Calu3 (cell line): ENCODE measurements around the gene SRSF3. TPM values are rescaled to one million over a fixed set of nuclear protein-coding genes. Genes with fewer than 3 reads are reported as not detected.

ENCODE experiments used
- BruUV-seq: library from RNA; stranded (reverse); fragments of 400-500 nt; replicated peaks from 2 replicates; lab custom pipeline; 2021; lab: Mats Ljungman, UMichigan
- CTCF ChIA-PET: fragments of 300-600 bp; sonication (Branson Sonifier 250); formaldehyde crosslinking; loops from one replicate; lab custom pipeline; 2022; ENCODE audit warnings: antibody characterized with exemption; lab: Charles Lee
- DNase-seq: peaks from one replicate; pipeline ENCODE4 v3.0.0; 2022
- H3K27ac Mint-ChIP-seq: one replicate; pipeline ENCODE4 v1.8.0; 2022; ENCODE audit warnings: mixed read lengths; ENCODE audit not compliant: unreplicated experiment
- H3K27me3 Mint-ChIP-seq: one replicate; pipeline ENCODE4 v1.8.0; 2022; ENCODE audit warnings: mixed read lengths; ENCODE audit not compliant: unreplicated experiment
- H3K36me3 Mint-ChIP-seq: one replicate; pipeline ENCODE4 v1.8.0; 2022; ENCODE audit warnings: mild to moderate bottlenecking, moderate library complexity, mixed read lengths; ENCODE audit not compliant: insufficient read depth, unreplicated experiment
- H3K4me1 Mint-ChIP-seq: one replicate; pipeline ENCODE4 v1.8.0; 2022; ENCODE audit warnings: mild to moderate bottlenecking, low read depth, mixed read lengths; ENCODE audit not compliant: unreplicated experiment
- H3K4me3 Mint-ChIP-seq: one replicate; pipeline ENCODE4 v1.8.0; 2022; ENCODE audit warnings: mild to moderate bottlenecking, low read depth, moderate library complexity, mixed read lengths; ENCODE audit not compliant: unreplicated experiment
- H3K9me3 Mint-ChIP-seq: one replicate; pipeline ENCODE4 v1.8.0; 2022; ENCODE audit warnings: low read depth, mixed read lengths; ENCODE audit not compliant: unreplicated experiment
- CTCF ChIP-seq: fragments of 200-600 bp; IDR thresholded peaks from one replicate; pipeline ENCODE4 v1.8.0; 2022; ENCODE audit warnings: antibody characterized with exemption; ENCODE audit not compliant: unreplicated experiment
- intact Hi-C: fragments of 100-400 bp; cut with micrococcal nuclease; formaldehyde crosslinking; loops from one replicate; pipeline ENCODE4 v1.10.0; 2022; ENCODE audit not compliant: unreplicated experiment
- total RNA-seq: library from RNA; stranded (reverse); gene quantifications from 2 replicates; pipeline ENCODE4 v1.2.3, GENCODE V29; 2022

Gene SRSF3
- total RNA-seq, 1 experiment from 2014 or later = 370 TPM

GRCh38 chr6:36577301-36577700 lies 16.9 kb upstream of the SRSF3 start:
- Mint-ChIP-seq H3K36me3 (peaks cover 26% of the 10 kb centered on the region), H3K27me3 (no peaks in the 10 kb centered on the region), H3K9me3 (no peaks in the 10 kb centered on the region), H3K27ac (peak overlapping the region; percentile 95), H3K4me3 (peak overlapping the region; percentile 3), H3K4me1 (peaks cover 39% of the 10 kb centered on the region)
- CTCF ChIA-PET = interaction anchor here (0.7 kb wide), 1 partner anchor 10 kb away, joined by 5 read pairs; no protein-coding TSS in a partner anchor
- intact Hi-C loops = no loop called here
- peak; percentile 83 for DNase-seq
- BruUV-seq = no TSS peak
- TF ChIP-seq CTCF = no peak

- no peak for TF ChIP-seq CTCF
- H3K4me1 Mint-ChIP-seq = peaks cover 39% of the 10 kb centered on the region
- peak overlapping the region; percentile 95 for H3K27ac Mint-ChIP-seq
- DNase-seq = no peak
- H3K27me3 Mint-ChIP-seq = no peaks in the 10 kb centered on the region
- BruUV-seq = no TSS peak
- H3K4me3 Mint-ChIP-seq = peak overlapping the region; percentile 3
- CTCF ChIA-PET = no interaction called here
- intact Hi-C loops = loop anchor here (2.0 kb wide), 1 partner anchor 17 kb away; the partner anchor contains the start of gene SRSF3
- H3K9me3 Mint-ChIP-seq = no peaks in the 10 kb centered on the region
- peaks cover 20% of the 10 kb centered on the region for H3K36me3 Mint-ChIP-seq
Measured at GRCh38 chr6:36578030-36578429, 16.1 kb upstream of the SRSF3 start.

GRCh38 chr6:36578431-36578830 lies 15.7 kb upstream of the SRSF3 start:
- no peaks in the 10 kb centered on the region for H3K9me3 Mint-ChIP-seq
- BruUV-seq = no TSS peak
- peaks cover 20% of the 10 kb centered on the region for H3K36me3 Mint-ChIP-seq
- intact Hi-C loops = loop anchor here (2.0 kb wide), 1 partner anchor 16 kb away; the partner anchor contains the start of gene SRSF3
- DNase-seq = no peak
- no peaks in the 10 kb centered on the region for H3K27me3 Mint-ChIP-seq
- no peak for TF ChIP-seq CTCF
- peak overlapping the region; percentile 3 for H3K4me3 Mint-ChIP-seq
- H3K27ac Mint-ChIP-seq = peak overlapping the region; percentile 95
- CTCF ChIA-PET = interaction anchor here (1.9 kb wide), 1 partner anchor 33 kb away, joined by 30 read pairs; no protein-coding TSS in a partner anchor
- H3K4me1 Mint-ChIP-seq = peaks cover 39% of the 10 kb centered on the region

GRCh38 chr6:36580184-36580526 lies 14.0 kb upstream of the SRSF3 start:
- Mint-ChIP-seq H3K27me3 (no peaks in the 10 kb centered on the region), H3K9me3 (no peaks in the 10 kb centered on the region), H3K27ac (peak overlapping the region; percentile 74), H3K4me1 (peaks cover 39% of the 10 kb centered on the region), H3K4me3 (peak overlapping the region; percentile 25), H3K36me3 (peaks cover 20% of the 10 kb centered on the region)
- intact Hi-C loops = no loop called here
- no peak for DNase-seq
- CTCF ChIA-PET = interaction anchor here (0.7 to 1.9 kb wide), 11 partner anchors 10 to 438 kb away, joined by 3 to 30 read pairs (median 4); no protein-coding TSS in a partner anchor
- BruUV-seq = TSS peak; percentile 90
- TF ChIP-seq CTCF = no peak
